NCI-H187 (cell line): ENCODE data around the gene POLD3.

ENCODE experiments used
- DNase-seq, 2 experiments: peaks; one replicate each; lab custom pipeline; 2025; lab: John Stamatoyannopoulos, UW

The POLD3 gene

DNA sequence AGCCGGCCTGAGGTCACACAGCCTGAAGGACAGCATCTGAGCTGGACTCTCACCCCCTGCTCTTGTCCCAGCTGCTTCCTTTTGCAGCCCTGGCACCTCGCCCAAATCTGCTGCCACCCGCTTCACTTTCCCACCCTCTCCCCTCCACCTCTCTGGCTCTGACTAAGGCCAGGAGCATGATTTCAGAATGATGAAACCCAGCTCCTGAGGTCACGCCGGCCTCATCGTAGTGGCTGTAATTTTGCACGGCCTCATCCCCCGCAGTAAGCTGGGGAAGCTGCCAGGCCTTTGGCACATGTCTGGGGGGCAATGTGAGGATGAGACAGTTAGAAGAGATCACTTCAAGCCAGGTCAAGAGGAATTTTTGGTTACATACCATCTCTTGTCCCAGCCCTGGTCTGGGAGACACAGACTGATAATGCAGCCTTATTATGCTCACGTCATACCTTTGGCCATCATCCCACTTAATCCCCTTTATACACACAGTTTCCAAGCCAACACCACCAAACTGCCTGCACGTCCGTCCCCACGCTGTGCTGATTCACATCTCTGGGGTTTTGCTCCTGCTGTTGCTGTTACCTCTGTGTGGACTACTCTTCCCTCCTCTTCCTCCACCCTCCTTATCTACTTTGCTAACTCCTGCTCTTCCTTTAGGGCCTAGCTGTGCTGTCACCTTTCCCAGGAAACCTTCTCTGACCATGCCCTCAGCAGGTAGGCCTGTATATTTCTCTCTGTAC, 80.7 kb downstream of the POLD3 start:
- DNase-seq = no peak

DNA sequence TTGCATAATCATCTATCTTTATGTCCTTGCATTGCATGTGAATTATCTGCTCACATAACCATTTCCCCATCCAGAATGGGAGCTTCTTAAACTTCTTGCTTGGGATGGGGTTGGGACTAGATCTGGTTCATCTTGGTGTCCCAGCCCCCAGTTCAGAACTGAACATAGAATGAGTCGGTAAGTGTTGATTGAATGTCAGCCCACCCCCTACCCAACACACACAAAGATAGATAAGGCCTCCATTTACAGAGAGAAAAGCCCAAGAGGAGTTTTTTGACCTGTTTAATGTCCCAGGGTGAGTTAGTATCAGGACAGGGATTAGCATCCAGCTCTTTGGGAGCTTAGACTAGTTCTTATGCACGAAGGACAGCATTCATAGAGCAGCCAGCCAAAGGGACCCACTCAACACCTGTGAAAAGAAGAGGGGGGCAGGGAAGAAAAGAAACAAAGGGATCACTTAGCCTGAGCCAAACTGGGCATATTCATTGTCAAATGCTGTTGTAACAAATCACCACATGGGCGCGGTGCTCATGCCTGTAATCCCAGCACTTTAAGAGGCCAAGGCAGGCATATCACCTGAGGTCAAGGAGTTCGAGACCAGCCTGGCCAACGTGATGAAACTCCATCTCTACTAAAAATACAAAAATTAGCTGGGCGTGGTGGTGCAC, 81.4 kb downstream of the POLD3 start:
- no peak for DNase-seq

DNA sequence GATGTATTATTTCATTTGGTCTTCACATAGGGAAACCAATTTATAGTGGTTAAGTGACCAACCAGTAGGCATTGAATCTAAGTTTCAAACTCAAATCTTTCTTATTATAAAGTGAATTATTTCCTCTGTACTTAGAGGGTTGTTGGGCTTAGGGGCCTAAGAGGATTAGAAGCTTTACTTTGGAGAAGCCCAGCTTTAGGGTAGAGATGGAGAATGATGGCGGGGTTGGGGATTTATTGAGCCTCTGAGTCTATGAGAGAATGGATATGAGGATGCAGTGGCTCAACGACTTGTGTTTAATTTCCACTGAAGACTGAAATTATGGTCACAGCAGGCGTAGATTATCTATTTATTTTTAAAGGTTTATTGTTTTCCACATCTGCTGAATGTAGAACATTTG, 83.4 kb downstream of the POLD3 start:
- DNase-seq = no peak

DNA sequence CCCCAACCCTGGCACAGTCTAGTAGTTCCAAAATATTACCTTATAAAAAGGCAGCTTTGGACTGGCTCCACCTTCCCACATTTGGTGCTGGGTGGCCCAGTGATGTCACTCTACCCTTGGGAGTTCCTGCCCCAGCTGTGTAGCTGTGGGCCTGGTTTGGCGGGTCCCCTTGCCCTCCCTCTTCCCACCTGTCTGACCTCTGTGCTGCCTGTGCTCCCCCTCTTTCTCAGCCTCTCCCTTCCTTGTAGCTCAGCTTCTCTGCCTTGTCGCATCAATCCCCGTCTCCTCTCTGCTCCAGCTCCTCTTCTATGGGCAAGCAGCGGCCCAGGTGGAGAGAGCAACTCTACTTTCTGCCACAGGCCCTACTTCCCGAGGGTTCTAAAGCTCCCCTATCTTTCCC, 84.2 kb downstream of the POLD3 start:
- no peak for DNase-seq

DNA sequence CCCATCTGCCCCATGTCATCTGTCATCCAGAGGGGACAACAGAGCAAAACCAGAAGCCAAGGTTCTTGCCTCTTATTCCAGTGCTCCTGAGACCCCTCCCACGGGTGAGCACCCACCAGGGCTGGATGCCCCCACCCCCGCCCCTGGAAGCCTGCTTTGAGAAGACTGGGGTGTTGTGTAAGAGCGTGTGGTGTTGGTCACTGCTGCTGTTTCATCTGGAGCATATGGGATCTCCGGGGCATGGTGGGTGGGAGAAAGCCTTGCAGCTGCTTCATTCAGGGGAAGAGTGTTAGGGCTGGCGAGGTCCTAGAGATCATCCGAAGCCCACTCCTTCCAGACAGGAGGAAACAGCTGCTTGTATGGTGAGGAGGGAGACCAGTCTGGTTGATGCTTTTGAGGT, 84.7 kb downstream of the POLD3 start:
- no peak for DNase-seq

DNA sequence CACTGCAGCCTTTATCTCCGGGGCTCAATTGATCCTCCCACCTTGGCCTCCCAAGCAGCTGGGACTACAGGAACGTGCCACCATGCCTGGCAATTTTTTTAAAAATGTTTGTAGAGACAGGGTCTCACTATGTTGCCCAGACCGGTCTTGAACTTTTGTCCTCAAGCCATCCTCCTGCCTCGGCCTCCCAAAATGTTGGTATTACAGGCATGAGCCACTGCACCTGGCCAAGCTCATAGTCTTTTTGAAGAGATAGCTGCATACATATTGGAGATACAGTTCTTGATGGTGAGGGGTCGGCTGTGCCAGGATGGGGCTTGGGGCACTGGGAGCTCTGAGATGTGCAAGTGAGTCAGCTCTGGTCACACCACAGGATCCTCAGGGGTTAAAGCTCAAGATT, 85.7 kb downstream of the POLD3 start:
- DNase-seq = no peak

DNA sequence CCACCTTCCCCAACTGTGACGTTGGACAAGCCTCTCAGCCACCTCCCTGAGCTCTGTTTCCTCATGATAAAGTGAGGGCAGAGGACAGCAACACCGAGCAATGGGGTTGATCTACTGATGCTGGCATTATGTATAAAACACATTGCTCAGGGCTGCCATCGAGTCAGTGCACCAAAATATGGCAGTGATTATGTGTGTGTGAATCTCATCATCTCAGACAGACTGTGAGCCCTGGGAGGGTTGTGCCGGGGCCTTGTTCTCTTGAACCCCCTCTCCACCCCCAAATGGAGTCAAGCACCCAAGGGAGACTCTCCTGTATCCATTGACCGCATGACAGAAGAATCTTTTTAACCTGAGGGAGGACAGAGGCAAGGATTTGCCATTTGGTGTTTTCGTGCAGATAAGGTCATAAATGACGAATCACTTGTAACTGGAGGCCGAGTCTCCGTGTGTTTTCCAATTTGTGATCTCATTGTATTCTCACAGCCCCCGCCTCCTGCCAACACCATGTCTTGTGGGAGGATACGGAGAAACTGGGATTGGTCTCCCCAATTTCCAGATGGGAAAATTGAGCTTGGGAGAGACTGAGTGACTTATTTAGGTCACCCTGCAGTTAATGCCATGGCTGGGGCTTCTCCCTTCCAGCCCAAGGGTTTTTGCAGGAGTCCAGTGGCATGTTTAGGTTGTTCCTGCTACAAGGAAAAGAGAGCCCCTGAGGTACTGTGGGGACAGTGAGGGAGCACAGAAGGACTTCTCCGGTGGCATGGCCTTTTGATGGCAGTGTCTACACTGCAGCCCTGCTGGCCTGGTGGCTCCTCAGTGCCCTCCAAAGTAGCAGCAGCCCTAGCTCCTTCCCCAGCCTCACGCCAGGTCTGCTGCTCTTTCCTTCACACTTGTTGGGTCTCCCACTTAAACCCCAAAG, 86.5 kb downstream of the POLD3 start:
- DNase-seq = no peak

DNA sequence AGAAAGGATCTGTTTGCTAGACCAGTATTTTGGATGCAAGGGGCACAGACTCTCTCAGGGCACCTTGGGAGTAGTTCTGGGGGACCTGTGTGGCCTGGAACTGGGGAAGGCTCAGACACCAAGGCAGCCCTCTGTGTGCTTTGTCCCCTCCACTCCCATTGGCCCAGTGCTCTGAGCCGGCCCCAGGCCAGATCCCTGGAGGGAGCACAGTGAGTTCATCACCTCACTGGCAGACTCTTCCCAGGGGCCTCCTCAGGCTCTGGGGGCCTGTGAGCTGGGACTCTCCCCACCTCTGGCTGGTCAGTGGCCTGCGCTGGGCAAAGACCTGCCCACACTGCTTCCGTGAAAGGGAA, 87.1 kb downstream of the POLD3 start:
- DNase-seq = no peak

DNA sequence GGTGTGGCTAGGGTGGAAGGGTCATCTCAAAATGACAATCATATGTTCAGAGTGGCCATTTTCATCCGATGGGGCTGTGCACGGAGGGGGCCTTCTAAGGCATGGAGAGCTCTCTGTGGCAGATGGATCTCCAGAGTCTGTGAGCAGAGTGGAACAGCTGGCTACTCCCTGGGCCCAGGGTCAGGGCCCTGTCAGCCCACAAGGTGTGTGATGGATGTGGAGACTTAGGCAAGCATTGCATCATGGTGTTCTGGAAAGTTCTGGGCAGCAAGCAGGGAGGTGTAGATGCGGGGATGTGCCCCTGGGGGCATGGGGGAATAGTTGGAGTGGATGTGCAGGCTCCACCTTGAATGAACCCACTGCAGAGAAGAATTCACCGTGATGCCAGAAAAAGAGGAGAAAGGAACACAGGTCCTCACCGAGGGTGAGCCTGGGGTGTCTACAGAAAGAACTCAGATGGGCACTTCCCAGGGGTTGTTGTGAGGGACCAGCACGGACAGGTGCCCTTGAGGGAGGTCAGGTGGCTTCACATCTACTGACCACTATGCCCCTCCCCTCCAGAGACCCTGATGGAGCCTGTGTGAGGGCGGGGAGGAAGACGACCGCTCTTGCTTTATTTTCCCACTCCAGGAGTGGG, 87.8 kb downstream of the POLD3 start:
- no peak for DNase-seq

DNA sequence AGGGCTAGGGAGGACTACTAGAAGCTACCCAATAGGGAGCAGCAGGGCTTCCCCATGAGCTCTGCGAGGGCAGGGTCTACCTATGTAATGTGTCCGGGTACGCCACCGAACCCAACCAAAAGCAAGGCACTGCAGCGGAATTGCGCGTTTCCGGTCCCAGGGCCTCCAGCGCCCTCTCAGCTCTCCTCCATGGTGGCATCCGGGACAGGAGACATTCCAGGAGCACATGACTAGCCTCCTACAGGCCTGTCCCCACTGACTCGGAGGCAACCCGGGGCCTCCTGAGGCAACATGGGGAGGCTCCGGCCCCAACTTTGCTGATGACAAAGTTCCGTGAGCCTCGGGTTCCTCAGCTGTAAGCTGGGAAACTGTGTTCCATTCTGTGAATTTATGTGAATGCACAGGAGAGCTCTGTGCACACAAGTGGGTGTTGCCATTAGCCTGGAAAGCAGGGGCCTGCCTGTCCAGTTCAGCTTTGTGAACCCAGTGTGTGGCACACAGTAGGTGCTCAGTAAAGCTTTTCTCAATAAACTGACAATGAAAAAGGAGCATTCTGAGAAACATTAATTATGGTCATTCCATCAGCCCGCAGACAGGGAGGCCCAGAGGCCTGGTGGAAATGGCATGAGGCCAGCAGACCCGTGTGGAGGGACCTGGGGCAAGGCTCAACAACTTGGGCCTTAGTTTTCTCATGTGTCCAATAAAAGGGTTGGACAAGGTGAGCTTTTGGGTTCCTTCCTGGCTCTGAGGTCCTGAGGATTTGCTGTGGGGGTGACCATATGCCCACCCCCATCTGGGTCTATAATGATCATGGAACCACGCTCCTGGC, 88.5 kb downstream of the POLD3 start:
- no peak for DNase-seq

DNA sequence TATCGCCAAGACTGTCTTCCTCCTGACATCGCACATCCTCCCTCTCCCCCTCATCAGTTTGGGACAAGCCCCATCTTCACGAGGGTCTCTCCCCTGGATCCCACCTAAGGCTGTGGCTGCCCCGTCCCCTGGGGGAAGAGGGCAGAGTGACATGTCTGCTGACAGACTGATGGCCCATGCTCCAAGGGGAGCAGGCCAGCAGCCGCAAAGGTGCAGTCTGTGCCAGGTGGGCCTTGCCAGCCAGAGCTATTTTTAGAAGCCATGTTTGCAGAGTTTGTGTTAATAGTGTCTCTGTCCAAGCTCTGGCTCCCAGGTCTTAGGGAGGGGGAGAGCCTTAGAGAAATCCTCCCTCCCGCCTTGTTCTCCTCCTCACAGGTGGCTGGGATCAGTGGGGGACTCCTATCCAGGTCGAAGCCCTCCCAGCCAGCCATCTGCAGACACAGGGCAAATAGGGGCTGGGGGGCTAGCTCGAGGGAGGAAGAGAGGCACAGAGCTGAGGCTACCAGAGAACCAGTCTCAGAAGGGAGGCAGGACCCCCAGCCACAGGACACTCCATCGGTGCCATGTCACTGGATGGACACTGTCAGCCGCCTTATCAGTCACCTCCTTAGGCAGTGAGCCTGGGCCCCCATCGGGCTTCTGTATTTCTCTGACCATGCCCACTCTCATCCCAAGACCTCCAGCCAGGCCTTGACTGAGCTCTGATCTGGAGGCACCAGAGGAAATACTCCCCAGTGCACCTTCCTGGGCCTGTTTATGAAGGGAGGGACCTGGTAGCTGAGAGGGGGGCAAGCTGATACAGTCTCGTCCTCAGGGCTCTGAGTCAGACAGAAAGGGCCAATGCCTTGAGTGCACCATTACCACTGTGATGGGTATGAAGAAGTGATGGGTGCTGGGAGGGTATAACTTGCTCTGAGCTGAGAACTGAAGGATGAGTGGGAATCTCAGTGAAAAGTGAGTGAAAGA, 89.6 kb downstream of the POLD3 start:
- DNase-seq = no peak

DNA sequence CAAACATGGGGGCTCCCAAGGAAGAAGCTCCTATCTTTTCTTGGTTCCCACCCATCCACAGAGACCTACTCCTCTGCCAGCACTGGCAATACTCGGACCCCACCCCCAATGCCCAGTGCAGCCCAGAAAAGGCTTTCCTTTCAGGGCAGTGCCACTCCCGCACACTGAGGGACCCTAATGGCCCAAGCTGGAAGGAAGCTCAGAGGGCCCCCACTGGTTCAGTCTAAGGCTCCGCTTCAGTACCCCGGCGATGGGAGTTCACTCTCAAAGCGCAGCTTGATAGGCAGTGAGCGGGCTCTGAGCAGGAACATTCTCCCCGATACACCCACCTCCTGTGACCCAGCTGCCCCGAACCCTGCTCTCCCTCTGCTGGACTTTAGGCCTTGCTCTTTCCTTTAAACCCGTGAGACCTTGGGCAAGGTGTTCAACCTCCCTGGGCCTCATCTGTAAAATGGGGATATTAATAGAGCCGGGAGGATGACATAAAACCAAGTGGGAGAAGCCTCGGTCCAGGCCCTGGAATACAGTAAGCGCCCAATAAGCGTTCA, 90.4 kb downstream of the POLD3 start:
- no peak for DNase-seq

DNA sequence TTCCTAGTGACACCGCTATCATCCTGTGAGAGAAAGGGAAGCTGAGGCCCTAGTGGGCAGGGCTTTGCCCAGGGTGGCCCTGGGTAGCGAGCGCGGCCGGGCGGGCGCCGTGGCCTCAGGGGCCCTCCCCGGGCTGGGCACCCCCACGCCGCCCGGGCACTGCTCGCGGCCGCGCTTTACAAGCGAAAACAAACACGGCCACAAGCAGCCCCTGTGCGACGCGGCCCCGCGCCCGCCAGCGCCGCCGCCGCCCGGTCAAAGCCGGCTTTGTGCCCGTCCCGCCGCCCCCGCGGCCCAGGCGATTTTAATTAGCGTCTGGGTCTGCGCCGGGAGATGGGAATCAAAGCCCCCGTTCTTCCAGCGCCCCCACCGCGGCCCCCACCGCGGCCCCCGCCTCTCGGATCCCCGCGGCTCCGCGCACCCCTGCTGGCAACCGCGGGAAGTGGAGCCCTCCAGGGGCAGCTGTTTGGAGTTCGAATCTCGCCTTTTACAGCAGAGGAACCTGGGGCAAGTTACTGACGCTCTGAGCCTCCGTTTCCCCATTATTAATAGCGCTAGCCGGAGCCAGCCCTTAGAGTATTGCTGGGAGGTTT, 91.0 kb downstream of the POLD3 start:
- no peak for DNase-seq

DNA sequence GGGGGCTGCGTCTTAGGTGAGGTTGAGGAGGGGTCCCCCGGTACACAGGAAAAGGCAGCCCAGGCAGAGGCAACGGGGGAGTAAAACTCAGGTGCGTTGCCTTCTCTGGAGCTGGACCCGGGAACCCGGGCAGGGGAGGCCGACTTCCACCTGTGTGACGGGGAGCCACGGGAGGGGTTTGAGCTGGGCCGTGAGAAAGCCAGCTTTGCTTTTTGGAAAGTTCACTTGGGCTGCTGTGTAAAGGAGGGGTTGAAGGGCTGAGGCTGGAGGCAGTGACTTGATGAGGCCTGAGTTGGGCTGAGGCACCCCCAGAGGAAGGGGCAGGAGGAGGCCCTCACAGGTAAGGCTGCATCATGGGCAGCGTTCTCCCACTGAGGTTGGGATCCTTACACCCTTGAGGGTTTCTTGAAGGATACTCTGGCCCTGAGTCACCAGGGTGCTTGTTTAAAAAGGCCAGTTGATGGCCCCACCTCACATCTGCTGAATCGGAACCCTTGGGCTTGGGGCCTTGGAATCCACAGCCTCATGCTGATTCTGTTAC, 91.6 kb downstream of the POLD3 start:
- DNase-seq = no peak

DNA sequence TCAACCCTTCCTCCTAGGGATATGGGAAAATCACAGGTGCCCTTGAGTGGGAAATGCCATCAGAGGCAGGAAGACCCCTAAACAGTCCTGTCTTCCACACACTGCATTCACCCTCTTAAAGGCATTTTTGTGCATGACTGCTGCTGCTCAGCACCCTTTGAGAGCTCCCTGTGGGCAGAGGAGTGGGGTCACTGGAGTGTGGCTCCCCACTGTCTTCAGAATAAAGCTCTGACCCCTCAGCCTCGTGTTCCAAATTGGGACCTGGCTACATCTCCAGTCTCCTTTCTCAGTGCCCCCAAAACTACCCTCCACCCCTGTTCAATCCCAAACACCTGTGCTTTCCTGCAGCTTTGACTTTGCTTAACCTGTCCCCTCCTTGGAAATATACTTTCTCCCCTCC, 92.3 kb downstream of the POLD3 start:
- DNase-seq = no peak

DNA sequence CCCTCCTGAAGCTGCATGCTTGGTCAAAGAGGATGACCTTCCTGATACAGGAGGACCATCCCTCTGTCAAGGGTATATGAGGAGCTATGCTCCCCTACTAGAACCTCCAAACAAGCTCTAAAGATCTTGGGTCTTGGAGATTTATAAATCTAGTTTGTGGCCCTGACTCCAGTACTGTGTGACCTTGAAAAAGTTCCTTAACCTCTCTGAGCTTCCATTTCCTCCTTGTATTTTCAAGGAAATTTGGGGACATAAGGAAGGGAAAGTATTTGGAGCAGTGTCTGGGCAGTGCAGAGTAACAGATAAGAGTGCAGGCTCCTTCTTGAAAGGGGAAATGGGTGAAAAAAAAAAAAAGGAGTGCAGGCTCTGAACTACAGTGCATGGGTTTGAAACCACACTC, 93.0 kb downstream of the POLD3 start:
- no peak for DNase-seq

DNA sequence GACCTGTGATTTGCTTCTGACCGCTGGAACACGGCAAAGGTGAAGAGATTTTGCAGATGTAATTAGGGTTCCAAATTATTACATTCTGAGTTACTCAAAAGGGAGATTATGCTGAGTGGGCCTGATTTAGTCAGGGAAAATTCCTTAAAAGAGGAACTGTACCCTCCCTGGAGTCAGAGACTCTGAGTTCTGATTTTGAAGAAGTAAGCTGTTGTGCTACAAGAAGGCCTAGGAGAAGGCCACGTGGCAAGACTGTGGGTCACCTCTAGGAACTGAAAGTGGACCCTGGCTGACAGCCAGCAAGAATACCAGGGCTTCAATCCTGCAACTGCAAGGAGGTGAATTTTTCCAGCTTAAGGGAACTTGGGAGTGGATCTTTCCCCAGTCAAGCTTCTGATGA, 93.5 kb downstream of the POLD3 start:
- DNase-seq = no peak

DNA sequence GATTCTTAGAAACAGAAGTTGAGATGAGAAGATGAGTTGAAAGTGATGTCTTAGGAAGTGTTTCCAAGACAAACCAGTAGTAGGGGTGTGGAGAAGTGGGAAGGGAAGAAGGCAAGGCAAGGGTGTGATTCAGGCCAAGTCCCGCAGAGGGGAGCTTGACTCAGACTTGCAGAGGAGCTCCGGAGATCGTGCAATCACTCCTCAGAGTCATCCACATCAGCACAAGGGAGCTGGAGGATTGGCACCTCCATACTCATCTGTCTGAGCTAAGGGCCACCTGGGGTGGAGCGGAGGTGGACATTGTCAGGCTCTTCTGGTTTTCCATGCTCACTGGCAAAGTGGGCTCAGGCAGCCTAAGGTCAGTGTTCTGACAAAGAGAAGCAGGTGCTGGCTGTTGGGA, 94.4 kb downstream of the POLD3 start:
- DNase-seq = no peak

DNA sequence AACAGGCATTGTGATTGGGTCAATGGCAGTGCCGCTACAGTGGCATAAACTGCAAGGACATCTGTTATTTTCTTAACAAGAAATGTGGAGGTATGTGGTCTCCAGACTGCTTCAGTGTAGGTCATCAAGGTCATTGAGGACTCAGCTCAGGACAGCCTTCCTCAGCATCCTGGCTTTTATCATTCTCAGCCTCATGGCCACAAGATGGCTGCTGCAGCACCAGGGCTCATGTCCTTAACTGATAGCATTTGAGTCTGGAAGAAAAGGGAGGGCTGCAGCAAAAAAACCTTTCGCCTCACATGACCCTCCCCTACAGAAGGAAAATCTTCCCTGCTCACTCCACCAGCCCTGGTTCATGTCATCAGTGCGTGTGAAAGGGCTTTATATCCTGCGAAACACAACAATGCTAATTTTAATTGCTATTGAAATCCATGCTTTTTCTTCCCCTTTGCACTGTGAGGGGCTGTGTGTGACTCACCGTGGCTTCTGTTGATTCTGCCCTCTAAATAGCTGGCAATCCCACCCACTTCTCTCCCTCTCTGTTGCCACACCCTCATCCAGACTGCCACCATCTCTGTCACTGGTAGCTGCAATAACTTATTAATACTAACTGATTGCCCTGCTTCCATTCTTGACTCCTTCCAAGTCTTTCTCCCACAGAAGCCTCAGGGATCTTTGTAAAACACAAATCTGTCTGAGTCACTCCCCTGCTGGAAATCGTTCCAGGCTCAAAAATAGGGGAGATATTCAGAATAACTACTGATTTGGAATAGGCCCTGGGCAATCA, 95.0 kb downstream of the POLD3 start:
- no peak for DNase-seq
